Renal pelvis (tissue), 4 donors: Measurements from ENCODE around the gene KLF13. TPM values are rescaled to one million over a fixed set of nuclear protein-coding genes. Genes with fewer than 3 reads are reported as not detected.

Experiments used
- DNase-seq: peaks from one replicate; pipeline ENCODE4 v3.0.0-alpha.2; 2013
- polyA plus RNA-seq, 3 donors: library from polyadenylated mRNA; unstranded; fragments of 120-200 nt; gene quantifications; one replicate each; pipeline ENCODE4 v1.2.1, GENCODE V29; 2013; ENCODE audit not compliant: insufficient read length in 3 of 3

Gene KLF13
- polyA plus RNA-seq, 3 donors = 69.1 to 71.2 (median 71.0) TPM

GRCh38 chr15:31309893-31310606 is 16.6 kb upstream of the KLF13 start:
- no peak for DNase-seq

DNA sequence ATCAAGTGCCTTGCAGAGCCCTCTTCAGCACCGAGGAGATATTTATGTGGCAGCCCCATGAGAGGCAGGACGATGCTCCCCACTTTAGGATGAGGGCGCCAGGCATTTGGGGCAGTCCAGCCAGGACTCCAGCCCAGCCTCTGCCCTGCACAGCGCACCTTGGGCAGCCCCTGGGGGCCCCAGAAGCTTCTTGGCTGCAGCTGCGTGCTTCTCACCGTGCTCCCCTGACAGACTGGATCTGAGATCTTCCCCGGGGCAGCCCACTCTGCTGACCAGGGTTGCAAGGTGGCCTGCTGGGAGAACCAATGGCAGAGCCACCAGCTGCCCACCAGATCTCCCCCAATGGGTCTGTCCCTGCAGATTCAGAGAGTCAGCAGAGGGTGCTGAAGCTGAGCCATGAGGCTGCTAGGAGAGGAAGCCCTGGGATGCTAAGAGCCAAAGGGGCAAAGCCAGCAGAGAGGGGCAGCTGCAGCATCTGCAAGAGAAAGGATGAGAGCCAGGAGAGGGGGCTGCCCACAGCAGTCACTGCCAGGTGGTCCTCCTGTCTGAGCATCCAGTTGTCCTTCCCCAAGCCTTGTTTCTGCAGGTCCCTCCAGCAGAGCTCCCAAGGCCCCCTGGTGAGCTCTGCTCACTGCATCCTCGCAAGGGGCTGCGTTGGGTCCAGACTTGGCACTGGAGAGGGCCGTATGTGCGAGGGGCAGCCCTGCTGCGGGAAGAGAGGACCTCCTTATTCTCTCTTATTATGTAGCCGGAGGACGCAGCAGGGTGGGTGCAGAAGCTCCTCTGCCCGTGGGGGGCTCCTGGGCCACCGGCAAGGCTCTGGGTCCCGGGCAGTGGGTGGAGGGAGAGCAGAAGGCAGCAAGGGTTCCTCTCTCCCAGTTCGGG is 14.7 kb upstream of the KLF13 start:
- DNase-seq = no peak

DNA sequence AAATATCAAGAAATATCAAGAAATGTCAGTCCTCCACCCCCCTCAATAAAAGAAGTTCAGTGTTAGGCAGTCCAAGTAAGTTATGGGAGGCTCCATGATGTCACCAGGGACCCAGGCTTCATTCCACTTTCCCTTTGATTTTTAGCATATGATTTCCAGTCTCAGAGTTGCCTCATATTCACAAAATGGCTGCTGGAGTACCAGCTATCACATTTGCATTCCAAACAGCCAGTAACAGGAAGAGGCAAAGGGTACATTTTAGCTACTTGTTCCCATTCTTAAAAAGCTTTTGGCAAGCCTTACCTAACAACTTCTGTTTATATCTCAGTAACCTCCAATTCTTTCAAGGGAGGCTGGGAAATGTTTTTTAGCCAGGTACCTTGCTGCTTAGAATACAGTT is 13.4 kb upstream of the KLF13 start:
- DNase-seq = no peak

DNA sequence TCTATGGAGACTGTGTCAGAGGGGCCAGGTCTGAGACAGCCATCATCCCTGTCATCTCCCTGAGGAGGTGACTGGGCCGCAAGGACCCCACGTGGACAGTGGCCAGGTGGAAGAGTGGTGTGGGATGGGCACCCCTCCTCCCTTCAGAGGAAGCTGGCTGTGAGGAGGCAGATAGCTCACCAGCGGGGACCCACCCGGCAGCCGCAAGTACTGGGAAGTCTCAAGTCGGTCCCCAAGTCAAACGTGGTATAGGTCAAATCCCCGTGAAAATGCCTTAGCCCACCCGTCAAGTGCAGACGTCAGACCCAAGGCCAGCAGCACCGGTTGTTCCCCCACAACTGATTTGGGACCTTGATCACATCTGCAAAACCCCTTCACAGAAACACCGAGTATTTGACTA is 12.3 kb upstream of the KLF13 start:
- DNase-seq = no peak

- no peak for DNase-seq
Measured at GRCh38 chr15:31316135-31316795, 10.4 kb upstream of the KLF13 start.

DNA sequence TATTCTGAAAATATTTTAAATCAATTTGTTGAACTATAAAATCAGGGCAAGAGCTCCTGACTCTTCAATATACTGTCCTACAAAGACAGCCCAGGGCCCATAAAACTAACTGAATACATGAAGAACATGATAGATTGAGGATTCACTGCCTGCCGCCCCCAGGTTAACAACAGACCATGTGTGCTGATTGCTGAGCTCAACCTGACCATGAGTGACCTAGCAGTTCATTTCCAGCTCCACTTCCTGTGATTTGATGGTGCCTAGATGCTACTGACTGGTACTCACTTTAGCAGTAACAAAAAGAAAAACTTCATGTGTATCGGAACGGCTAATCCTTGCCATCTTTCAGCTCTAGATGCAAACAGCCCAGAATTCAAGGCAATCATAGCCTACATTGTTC is 9.6 kb upstream of the KLF13 start:
- DNase-seq = no peak

DNA sequence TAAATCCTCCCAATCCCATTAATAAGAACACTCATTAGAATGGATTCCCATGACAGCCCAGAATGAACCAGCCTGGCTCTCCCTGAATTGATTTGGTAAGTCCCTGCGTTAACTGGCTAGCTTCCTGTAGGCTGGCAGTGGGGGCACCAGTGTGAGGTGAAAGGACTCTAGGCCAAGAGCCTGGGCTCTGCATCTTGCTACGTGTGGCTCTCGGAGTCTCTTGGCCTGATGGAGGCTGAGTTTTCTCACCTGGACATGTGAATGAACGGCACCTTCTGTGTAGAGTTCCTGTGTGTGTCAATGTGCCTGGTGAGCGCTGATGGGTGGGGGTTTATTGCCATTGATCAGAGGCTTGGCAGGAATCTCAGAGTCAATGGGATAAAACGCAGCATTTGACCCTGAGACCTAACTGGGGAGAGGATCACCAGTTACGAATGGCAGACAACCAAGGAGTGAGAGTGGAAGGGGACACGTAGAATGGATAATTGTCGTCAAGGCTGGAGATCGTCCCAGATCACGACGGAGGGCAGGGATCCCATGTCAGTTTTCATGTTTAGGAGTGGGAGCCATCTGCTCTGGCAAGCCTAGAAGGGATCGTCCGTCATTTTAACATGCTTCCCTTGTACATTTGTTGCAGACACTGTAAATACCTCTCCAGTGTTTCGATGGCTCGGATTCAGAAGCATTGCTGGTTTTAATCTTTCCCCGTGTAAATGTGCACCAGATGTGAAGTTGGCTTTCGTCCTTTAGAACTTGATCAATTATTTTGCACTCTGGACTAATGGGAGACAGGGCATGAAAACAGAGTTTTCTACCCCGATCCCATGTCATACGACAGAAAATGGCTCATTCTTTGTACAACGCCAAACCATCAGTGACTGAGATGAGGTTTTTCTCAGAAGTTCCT is 9.0 kb upstream of the KLF13 start:
- DNase-seq = no peak

- DNase-seq = no peak
Measured at GRCh38 chr15:31318429-31318828, 8.2 kb upstream of the KLF13 start.

DNA sequence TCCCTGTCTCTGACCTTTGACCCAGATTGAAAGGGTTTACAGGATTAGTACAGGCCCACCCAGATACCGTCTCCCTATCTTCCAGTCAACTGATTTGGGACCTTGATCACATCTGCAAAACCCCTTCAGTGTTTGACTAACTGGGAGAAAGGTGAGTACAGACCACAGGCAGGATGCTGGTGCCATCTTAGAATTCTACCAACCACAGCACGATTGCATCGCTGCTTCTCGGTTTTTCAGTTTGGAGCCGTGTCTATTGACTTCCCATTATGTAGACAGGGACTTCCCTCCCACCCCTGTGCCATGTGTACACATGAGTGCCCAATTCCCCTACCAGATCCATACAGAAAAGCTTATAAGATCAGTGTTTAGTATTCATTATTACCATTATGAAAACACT is 6.6 kb upstream of the KLF13 start:
- DNase-seq = no peak

- DNase-seq = no peak
Measured at GRCh38 chr15:31321418-31321817, 5.2 kb upstream of the KLF13 start.

DNA sequence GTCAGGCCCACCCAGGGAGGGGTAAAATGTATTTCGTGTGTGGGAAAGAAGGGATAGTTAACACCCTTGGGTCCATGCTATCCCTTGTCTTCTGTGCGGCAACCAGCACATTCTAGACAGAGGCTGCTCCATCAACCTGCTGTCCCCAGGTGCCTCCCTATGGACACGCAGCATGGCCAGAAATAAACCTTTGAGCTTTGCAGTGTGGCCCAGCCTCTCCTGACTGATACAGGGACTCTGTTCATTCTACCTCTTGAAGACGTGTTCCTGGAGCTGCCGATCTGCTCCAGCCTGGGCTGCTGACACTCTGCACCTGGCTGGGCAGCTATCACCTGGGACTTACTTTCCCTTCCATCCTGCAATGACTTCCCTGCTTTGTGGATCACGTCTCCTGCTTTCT is 4.1 kb upstream of the KLF13 start:
- DNase-seq = no peak

- no peak for DNase-seq
Measured at GRCh38 chr15:31323627-31324026, 3.0 kb upstream of the KLF13 start.

DNA sequence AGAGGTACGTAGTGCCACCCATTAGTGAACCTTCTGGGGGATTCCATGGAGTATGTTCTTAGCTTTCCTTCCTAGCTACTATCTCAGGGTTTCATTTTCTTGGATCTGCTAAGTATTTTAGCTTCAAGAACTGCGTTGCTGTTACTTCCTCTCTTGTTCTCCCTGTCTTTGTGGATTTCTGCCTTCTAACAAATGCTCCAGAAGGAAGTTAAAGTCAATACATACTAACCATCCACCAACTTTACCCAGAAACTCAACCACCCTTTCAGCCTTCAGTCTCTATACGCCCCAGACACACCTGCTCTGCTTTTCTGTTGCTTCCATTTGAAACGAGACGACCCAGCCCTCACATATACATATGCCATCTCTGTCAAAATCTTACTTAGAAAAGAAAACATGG is 2.4 kb upstream of the KLF13 start:
- no peak for DNase-seq

DNA sequence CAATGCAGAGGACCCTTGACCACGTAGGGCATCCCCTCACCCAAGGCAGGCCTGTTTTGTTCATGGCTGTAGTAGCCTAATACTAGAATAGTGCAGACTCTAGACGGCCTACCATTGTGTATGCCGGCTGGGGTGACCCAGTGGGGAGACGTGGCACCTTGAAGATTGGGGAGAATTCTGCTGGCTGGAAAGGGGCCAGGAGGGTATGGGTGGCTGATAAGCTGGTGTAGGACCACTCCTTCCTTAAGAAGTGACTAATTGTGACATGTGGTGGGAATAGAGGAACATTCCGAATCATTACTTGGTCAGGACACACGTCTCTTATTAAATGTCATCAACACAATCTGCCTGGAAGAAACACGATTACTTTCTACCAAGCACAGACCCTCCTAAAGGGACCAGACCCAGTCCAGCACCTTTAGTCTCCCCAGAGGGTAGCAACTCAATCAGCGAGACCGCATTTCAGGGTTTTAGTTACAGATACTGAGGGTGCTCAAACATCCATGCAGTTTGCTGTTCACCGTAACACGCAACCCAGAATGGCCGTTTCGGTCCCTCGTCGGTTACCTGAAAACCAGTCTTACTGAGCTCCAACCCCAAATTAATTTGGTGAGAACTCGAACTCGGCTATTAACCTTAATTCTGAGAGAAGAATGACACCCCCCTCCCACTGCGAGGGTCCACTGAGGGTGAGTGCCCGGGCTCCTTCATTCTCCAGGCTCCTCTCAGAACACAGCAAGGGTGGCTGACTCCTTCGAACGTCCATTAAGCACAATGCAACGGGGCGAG is 1.6 kb upstream of the KLF13 start:
- no peak for DNase-seq

- DNase-seq = peak; percentile 80
Measured at GRCh38 chr15:31325595-31326155, 960 bp upstream of the KLF13 start.

GRCh38 chr15:31326875-31327668 is 437 bp downstream of the KLF13 start:
- DNase-seq = no peak

GRCh38 chr15:31327669-31328427 is 1.2 kb downstream of the KLF13 start:
- DNase-seq = peak; percentile 60

GRCh38 chr15:31328428-31328968 is 1.9 kb downstream of the KLF13 start:
- DNase-seq = no peak
